ENCODE measurements around the gene BDH1.
A peak's percentile ranks its signal among the peaks of the same experiment; 100 is the strongest.
"Not testable (repeated sequence)": the region's sequence is repeated elsewhere in the genome, so short reads cannot be mapped to it uniquely, and the experiment has no call there.

BDH1 gene

GRCh38 chr3:197577366-197578074 is 21.8 kb upstream of the BDH1 start:
- no peak for DNase-seq (ENCODE audit: low read depth)

- DNase-seq (ENCODE audit: low read depth), result no peak
These were observed 21.1 kb upstream of the BDH1 start for GRCh38 chr3:197576838-197577237.

GRCh38 chr3:197575362-197575761 is 19.6 kb upstream of the BDH1 start:
- no peak for DNase-seq (ENCODE audit: low read depth)

GRCh38 chr3:197574396-197574991 is 18.7 kb upstream of the BDH1 start:
- not testable (repeated sequence) for DNase-seq (ENCODE audit: low read depth)

GRCh38 chr3:197573048-197573767 is 17.4 kb upstream of the BDH1 start:
- no peak for DNase-seq (ENCODE audit: low read depth)

- DNase-seq (ENCODE audit: low read depth), result not testable (repeated sequence)
These were observed 16.1 kb upstream of the BDH1 start for GRCh38 chr3:197571880-197572172.

- DNase-seq (ENCODE audit: low read depth), result not testable (repeated sequence)
These were observed 15.5 kb upstream of the BDH1 start for GRCh38 chr3:197571074-197571879.

GRCh38 chr3:197569433-197569832 is 13.7 kb upstream of the BDH1 start:
- DNase-seq (ENCODE audit: low read depth), result not testable (repeated sequence)

- no peak for DNase-seq (ENCODE audit: low read depth)
These were observed 12.3 kb upstream of the BDH1 start for GRCh38 chr3:197567904-197568681.

- not testable (repeated sequence) for DNase-seq (ENCODE audit: low read depth)
These were observed 10.4 kb upstream of the BDH1 start for GRCh38 chr3:197566155-197566554.

GRCh38 chr3:197564097-197564843 is 8.5 kb upstream of the BDH1 start:
- peak; percentile 37 for DNase-seq (ENCODE audit: low read depth)

- DNase-seq (ENCODE audit: low read depth), result no peak
These were observed 6.9 kb upstream of the BDH1 start for GRCh38 chr3:197562398-197563251.

GRCh38 chr3:197561926-197562325 is 6.2 kb upstream of the BDH1 start:
- DNase-seq (ENCODE audit: low read depth), result no peak

- no peak for DNase-seq (ENCODE audit: low read depth)
These were observed 3.9 kb upstream of the BDH1 start for GRCh38 chr3:197559651-197560050.

- peak; percentile 98 for DNase-seq (ENCODE audit: low read depth)
These were observed 1.0 kb downstream of the BDH1 start for GRCh38 chr3:197554562-197555280.

- no peak for DNase-seq (ENCODE audit: low read depth)
These were observed 1.6 kb downstream of the BDH1 start for GRCh38 chr3:197554196-197554561.

GRCh38 chr3:197552198-197552597 is 3.6 kb downstream of the BDH1 start:
- DNase-seq (ENCODE audit: low read depth), result no peak

- no peak for DNase-seq (ENCODE audit: low read depth)
These were observed 5.3 kb downstream of the BDH1 start for GRCh38 chr3:197550489-197550888.

GRCh38 chr3:197549261-197549885 is 6.4 kb downstream of the BDH1 start:
- DNase-seq (ENCODE audit: low read depth), result no peak

Data from ELR (cell line).